CD8-positive, alpha-beta memory T cell (primary cell): ENCODE measurements around the gene AP4S1. TPM values are rescaled to one million over a fixed set of nuclear protein-coding genes. Genes with fewer than 3 reads are reported as not detected.
A peak's percentile ranks its signal among the peaks of the same experiment; 100 is the strongest.
"Not testable (repeated sequence)": the region's sequence is repeated elsewhere in the genome, so short reads cannot be mapped to it uniquely, and the experiment has no call there.

Experiments used
- CTCF ChIA-PET: fragments of 350-600 bp; sonication (Branson Sonifier 250); formaldehyde crosslinking; loops from one replicate; lab custom pipeline; 2021; ENCODE audit warnings: antibody characterized with exemption; lab: Charles Lee
- POLR2A ChIA-PET: fragments of 350-600 bp; sonication (Branson Sonifier 250); formaldehyde crosslinking; loops from one replicate; lab custom pipeline; 2021; ENCODE audit warnings: antibody characterized with exemption; lab: Charles Lee
- DNase-seq, 5 donors: peaks; one replicate each; pipeline versions ENCODE4 v3.0.0 to v3.0.0-alpha.2; 2020 to 2022; ENCODE audit warnings: mixed read lengths in 1 of 5
- H3K27ac ChIP-seq: one replicate; pipeline ENCODE4 v1.7.0; 2013; ENCODE audit warnings: low read depth, mild to moderate bottlenecking, low read length, moderate library complexity
- H3K27me3 ChIP-seq: 2 replicates; pipeline ENCODE4 v1.7.0; 2013; ENCODE audit warnings: low read length, mild to moderate bottlenecking; ENCODE audit not compliant: insufficient read depth, poor library complexity, severe bottlenecking
- H3K36me3 ChIP-seq: 2 replicates; pipeline ENCODE4 v1.7.0; 2013; ENCODE audit warnings: mild to moderate bottlenecking, low read length, moderate library complexity; ENCODE audit not compliant: insufficient read depth
- H3K4me1 ChIP-seq: 2 replicates; pipeline ENCODE4 v1.7.0; 2013; ENCODE audit warnings: mild to moderate bottlenecking, low read length, moderate library complexity; ENCODE audit not compliant: insufficient read depth
- H3K4me3 ChIP-seq: 2 replicates; pipeline ENCODE4 v1.7.0; 2013; ENCODE audit warnings: mild to moderate bottlenecking, low read length
- H3K9me3 ChIP-seq: 2 replicates; pipeline ENCODE4 v1.7.0; 2013; ENCODE audit warnings: mild to moderate bottlenecking, low read length
- H3K27ac Mint-ChIP-seq, 8 donors: one replicate each; pipeline ENCODE4 v1.8.0; 2020 to 2021; ENCODE audit warnings: mixed read lengths in 8 of 8, mild to moderate bottlenecking in 6 of 8, inconsistent platforms in 3 of 8, moderate library complexity in 3 of 8
- H3K27me3 Mint-ChIP-seq, 2 donors: one replicate each; pipeline ENCODE4 v1.8.0; 2020 to 2021; ENCODE audit warnings: mixed read lengths in 2 of 2, mild to moderate bottlenecking in 1 of 2, moderate library complexity in 1 of 2
- H3K36me3 Mint-ChIP-seq, 3 donors: one replicate each; pipeline ENCODE4 v1.8.0; 2020 to 2021; ENCODE audit warnings: mixed read lengths in 3 of 3, inconsistent platforms in 1 of 3, mild to moderate bottlenecking in 1 of 3
- H3K4me1 Mint-ChIP-seq, 3 donors: one replicate each; pipeline ENCODE4 v1.8.0; 2020 to 2021; ENCODE audit warnings: mixed read lengths in 3 of 3, inconsistent platforms in 1 of 3, mild to moderate bottlenecking in 1 of 3
- H3K4me3 Mint-ChIP-seq, 7 donors: one replicate each; pipeline ENCODE4 v1.8.0; 2020 to 2021; ENCODE audit warnings: mixed read lengths in 7 of 7, mild to moderate bottlenecking in 6 of 7, moderate library complexity in 4 of 7, inconsistent platforms in 2 of 7
- H3K9me3 Mint-ChIP-seq, 5 donors: one replicate each; pipeline ENCODE4 v1.8.0; 2020 to 2022; ENCODE audit warnings: mixed read lengths in 5 of 5, mild to moderate bottlenecking in 3 of 5, moderate library complexity in 2 of 5, inconsistent platforms in 1 of 5
- polyA plus RNA-seq: library from polyadenylated mRNA; unstranded; fragments of 300-500 nt; fragmentation: Illumina TruSeq; gene quantifications from one replicate; pipeline ENCODE4 v1.2.3, GENCODE V29; 2021
- total RNA-seq, 2 experiments: library from RNA; stranded (reverse); gene quantifications; one replicate each; pipeline ENCODE4 v1.2.3, GENCODE V29; 2021

Gene AP4S1
- total and polyA plus RNA-seq, 3 experiments from 2014 or later = 7.1 to 10.8 (median 9.9) TPM

DNA sequence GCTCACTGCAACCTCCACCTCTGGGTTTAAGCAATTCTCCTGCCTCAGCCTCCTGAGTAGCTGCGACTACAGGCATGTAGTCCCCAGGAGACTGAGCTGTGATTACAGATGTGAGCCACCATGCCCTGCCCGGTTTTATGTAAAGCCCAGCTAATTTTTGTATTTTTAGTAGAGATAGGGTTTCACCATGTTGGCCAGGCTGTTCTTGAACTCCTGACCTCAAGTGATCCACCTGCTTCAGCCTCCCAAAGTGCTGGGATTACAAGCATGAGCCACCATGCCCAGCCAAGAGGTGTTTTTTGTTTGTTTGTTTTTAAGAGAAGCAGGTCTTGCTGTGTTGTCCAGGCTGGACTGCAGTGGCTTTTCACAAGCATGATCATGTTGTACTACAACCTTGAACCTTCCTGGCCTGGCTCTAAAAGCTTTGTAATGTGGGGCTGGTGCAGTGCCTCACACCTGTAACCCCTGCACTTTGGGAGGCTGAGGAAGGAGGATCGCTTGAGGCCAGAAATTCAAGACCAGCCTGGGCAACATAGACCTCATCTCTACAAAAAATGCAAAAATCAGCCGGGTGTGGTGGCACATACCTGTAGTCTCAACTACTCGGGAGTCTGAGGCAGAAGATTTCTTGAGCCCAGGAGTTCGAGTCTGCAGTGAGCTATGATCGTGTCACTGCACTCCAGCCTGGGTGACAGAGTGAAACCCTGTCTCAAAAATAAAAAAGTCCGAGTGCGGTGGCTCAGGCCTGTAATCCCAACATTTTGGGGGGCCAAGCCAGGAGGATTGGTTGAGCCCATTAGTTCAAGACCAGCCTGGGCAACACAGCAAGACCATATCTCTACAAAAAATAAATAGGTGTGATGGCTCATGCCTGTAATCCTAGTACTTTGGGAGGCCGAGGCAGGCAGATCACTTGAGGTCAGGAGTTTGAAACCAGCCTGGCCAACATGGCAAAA, 68.7 kb downstream of the AP4S1 start:
- POLR2A ChIA-PET, H3K36me3 ChIP-seq, H3K4me3 Mint-ChIP-seq, H3K27me3 Mint-ChIP-seq, H3K27me3 ChIP-seq, H3K27ac ChIP-seq, DNase-seq, CTCF ChIA-PET, H3K4me3 ChIP-seq, H3K4me1 ChIP-seq, H3K9me3 Mint-ChIP-seq, H3K9me3 ChIP-seq, H3K4me1 Mint-ChIP-seq, H3K27ac Mint-ChIP-seq: not testable (repeated sequence)
- H3K36me3 Mint-ChIP-seq = peaks cover 0 to 21% (median 8%) of the 10 kb centered on the region in 3 donors

GRCh38 chr14:31095817-31096216, 70.4 kb downstream of the AP4S1 start:
- H3K4me3 Mint-ChIP-seq, H3K9me3 ChIP-seq, POLR2A ChIA-PET, H3K4me3 ChIP-seq, DNase-seq, H3K27ac ChIP-seq, H3K4me1 Mint-ChIP-seq, H3K4me1 ChIP-seq, H3K36me3 ChIP-seq, CTCF ChIA-PET, H3K27me3 Mint-ChIP-seq, H3K9me3 Mint-ChIP-seq, H3K27me3 ChIP-seq: not testable (repeated sequence)
- Mint-ChIP-seq H3K36me3 (peaks cover 0 to 37% (median 11%) of the 10 kb centered on the region in 3 donors), H3K27ac (peak overlapping the region in 2 of 8 donors; percentile 25 to 59)

DNA sequence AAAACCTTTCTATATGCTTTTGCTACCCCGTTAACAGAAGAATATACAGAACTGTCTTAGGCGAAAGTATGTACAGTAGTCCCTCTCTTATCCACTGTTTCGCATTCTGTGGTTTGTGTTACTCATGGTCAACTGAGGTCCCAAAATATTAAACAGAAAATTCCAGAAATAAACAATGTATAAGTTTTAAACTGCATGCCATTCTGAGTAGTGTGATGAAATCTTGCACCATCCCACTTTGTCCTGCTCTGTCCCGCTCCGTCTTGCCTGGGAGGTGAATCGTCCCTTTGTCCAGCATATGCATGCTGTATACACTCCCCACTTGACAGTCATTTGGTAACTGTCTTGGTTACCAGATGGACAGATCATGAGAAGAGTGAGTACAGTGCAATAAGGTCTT, 70.8 kb downstream of the AP4S1 start:
- Histone ChIP-seq H3K4me3 (no peak overlapping the region), H3K27ac (no peak overlapping the region), H3K36me3 (peaks cover 10% of the 10 kb centered on the region), H3K9me3 (no peaks in the 10 kb centered on the region), H3K27me3 (no peaks in the 10 kb centered on the region), H3K4me1 (no peaks in the 10 kb centered on the region)
- CTCF ChIA-PET = no interaction called here
- no peak for DNase-seq
- POLR2A ChIA-PET = no interaction called here
- H3K27me3 Mint-ChIP-seq = no peaks in the 10 kb centered on the region
- H3K27ac Mint-ChIP-seq = peak overlapping the region in 3 of 8 donors; percentile 17 to 59 (median 25)
- H3K9me3 Mint-ChIP-seq = no peaks in the 10 kb centered on the region
- no peak overlapping the region for H3K4me3 Mint-ChIP-seq
- H3K4me1 Mint-ChIP-seq = no peaks in the 10 kb centered on the region
- H3K36me3 Mint-ChIP-seq = peaks cover 0 to 42% (median 16%) of the 10 kb centered on the region in 3 donors

DNA sequence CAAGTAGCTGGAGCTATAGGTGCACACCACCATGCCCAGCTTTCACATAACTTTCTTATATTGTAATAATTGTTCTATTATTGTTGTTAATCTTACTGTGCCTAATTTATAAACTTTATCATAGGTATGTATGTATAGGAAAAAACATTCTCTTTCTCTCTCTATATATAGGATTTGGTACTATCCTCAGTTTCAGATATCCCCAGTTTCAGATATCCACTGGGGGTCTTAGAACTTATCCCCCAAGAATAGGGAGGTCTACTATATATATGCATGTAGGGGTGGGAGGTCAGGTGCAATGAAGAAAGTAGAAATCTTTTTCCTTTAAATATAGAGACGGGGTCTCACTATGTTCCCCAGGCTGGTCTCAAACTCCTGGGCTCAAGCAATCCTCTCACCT, 71.6 kb downstream of the AP4S1 start:
- H3K27me3 ChIP-seq = no peaks in the 10 kb centered on the region
- CTCF ChIA-PET = no interaction called here
- DNase-seq = no peak
- no peaks in the 10 kb centered on the region for H3K4me1 Mint-ChIP-seq
- POLR2A ChIA-PET = no interaction called here
- H3K9me3 Mint-ChIP-seq = no peaks in the 10 kb centered on the region
- H3K36me3 ChIP-seq = peaks cover 11% of the 10 kb centered on the region
- no peaks in the 10 kb centered on the region for H3K4me1 ChIP-seq
- no peak overlapping the region for H3K4me3 ChIP-seq
- H3K27me3 Mint-ChIP-seq = no peaks in the 10 kb centered on the region
- no peak overlapping the region for H3K27ac ChIP-seq
- no peaks in the 10 kb centered on the region for H3K9me3 ChIP-seq
- peaks cover 0 to 50% (median 18%) of the 10 kb centered on the region in 3 donors for H3K36me3 Mint-ChIP-seq
- no peak overlapping the region for H3K4me3 Mint-ChIP-seq
- peak overlapping the region in 1 of 8 donors; percentile 66 for H3K27ac Mint-ChIP-seq

DNA sequence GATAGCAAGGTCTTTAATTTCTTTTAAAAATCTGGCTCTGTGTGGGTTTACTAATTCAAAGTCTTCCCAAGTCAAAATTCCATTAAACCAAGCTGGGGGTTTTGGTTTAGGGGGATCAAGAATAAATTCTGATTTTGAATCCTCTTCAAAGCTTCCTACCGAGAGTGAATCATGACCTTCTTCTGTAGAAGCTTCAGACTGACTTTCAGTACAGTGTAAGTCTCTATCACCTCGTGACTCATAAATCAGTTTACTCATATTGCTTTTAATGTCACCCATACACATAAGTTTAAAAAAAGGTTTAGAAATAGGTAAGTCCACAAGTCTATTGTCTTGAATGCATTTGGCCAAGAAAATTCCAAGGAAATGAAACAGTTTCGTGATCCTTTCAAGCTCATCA, 81.3 kb downstream of the AP4S1 start:
- H3K27ac Mint-ChIP-seq = peak overlapping the region in 5 of 8 donors; percentile 5 to 73 (median 35)
- ChIA-PET CTCF (no interaction called here), POLR2A (no interaction called here)
- H3K27me3 Mint-ChIP-seq = no peaks in the 10 kb centered on the region
- H3K36me3 Mint-ChIP-seq = peaks cover 27 to 88% (median 35%) of the 10 kb centered on the region in 3 donors
- no peak overlapping the region for H3K4me3 Mint-ChIP-seq
- no peaks in the 10 kb centered on the region for H3K9me3 Mint-ChIP-seq
- Histone ChIP-seq H3K27me3 (no peaks in the 10 kb centered on the region), H3K27ac (no peak overlapping the region), H3K4me3 (no peak overlapping the region), H3K36me3 (peaks cover 42% of the 10 kb centered on the region), H3K4me1 (no peaks in the 10 kb centered on the region), H3K9me3 (no peaks in the 10 kb centered on the region)
- H3K4me1 Mint-ChIP-seq = peaks cover 0 to 3% (median 0%) of the 10 kb centered on the region in 3 donors
- DNase-seq = no peak

- peaks cover 13 to 90% (median 27%) of the 10 kb centered on the region in 3 donors for H3K36me3 Mint-ChIP-seq
- Histone ChIP-seq H3K4me3 (no peak overlapping the region), H3K4me1 (no peaks in the 10 kb centered on the region), H3K27ac (no peak overlapping the region), H3K36me3 (peaks cover 50% of the 10 kb centered on the region), H3K9me3 (no peaks in the 10 kb centered on the region), H3K27me3 (no peaks in the 10 kb centered on the region)
- H3K9me3 Mint-ChIP-seq = no peaks in the 10 kb centered on the region
- no peak for DNase-seq
- H3K27ac Mint-ChIP-seq = peak overlapping the region in 1 of 8 donors; percentile 62
- no peaks in the 10 kb centered on the region for H3K27me3 Mint-ChIP-seq
- H3K4me3 Mint-ChIP-seq = no peak overlapping the region
- peaks cover 0 to 3% (median 0%) of the 10 kb centered on the region in 3 donors for H3K4me1 Mint-ChIP-seq
- CTCF ChIA-PET = no interaction called here
- POLR2A ChIA-PET = no interaction called here
Observed at GRCh38 chr14:31109257-31109656, 83.8 kb downstream of the AP4S1 start.

- peaks cover 51% of the 10 kb centered on the region for H3K36me3 ChIP-seq
- Mint-ChIP-seq H3K27ac (no peak overlapping the region), H3K4me1 (peaks cover 0 to 3% (median 0%) of the 10 kb centered on the region in 3 donors), H3K9me3 (no peaks in the 10 kb centered on the region), H3K4me3 (no peak overlapping the region), H3K36me3 (peaks cover 8 to 89% (median 24%) of the 10 kb centered on the region in 3 donors), H3K27me3 (no peaks in the 10 kb centered on the region)
- DNase-seq = no peak
- H3K27ac ChIP-seq = no peak overlapping the region
- H3K4me3 ChIP-seq = no peak overlapping the region
- ChIA-PET POLR2A (no interaction called here), CTCF (no interaction called here)
- H3K9me3 ChIP-seq = no peaks in the 10 kb centered on the region
- H3K27me3 ChIP-seq = no peaks in the 10 kb centered on the region
- H3K4me1 ChIP-seq = no peaks in the 10 kb centered on the region
Observed at GRCh38 chr14:31110872-31111271, 85.4 kb downstream of the AP4S1 start.

- Mint-ChIP-seq H3K9me3 (no peaks in the 10 kb centered on the region), H3K27ac (peak overlapping the region in 1 of 8 donors; percentile 17), H3K4me3 (no peak overlapping the region), H3K27me3 (no peaks in the 10 kb centered on the region), H3K4me1 (no peaks in the 10 kb centered on the region), H3K36me3 (peaks cover 12 to 87% (median 25%) of the 10 kb centered on the region in 3 donors)
- H3K9me3 ChIP-seq = no peaks in the 10 kb centered on the region
- H3K4me1 ChIP-seq = no peaks in the 10 kb centered on the region
- H3K27me3 ChIP-seq = no peaks in the 10 kb centered on the region
- H3K4me3 ChIP-seq = no peak overlapping the region
- ChIA-PET CTCF (no interaction called here), POLR2A (no interaction called here)
- H3K36me3 ChIP-seq = peaks cover 49% of the 10 kb centered on the region
- no peak overlapping the region for H3K27ac ChIP-seq
- no peak for DNase-seq
Observed at GRCh38 chr14:31113794-31114193, 88.3 kb downstream of the AP4S1 start.
